ENCODE data around the gene PEX16. TPM values are rescaled to one million over a fixed set of nuclear protein-coding genes. Genes with fewer than 3 reads are reported as not detected.
"Not testable (repeated sequence)": the region's sequence is repeated elsewhere in the genome, so short reads cannot be mapped to it uniquely, and the experiment has no call there.

Gene PEX16
- total RNA-seq, 2 experiments from 2014 or later = 28.2 to 34.6 TPM

GRCh38 chr11:45909594-45910475 lies 7.8 kb downstream of the PEX16 start:
- ChIA-PET POLR2A (interaction anchor here (0.6 to 1.0 kb wide), 2 partner anchors 8 to 38 kb away, joined by 3 read pairs; partner anchors contain the start of gene PEX16), CTCF (no interaction called here)
- H3K4me3 Mint-ChIP-seq = no peak overlapping the region
- H3K27ac Mint-ChIP-seq = no peak overlapping the region
- H3K36me3 Mint-ChIP-seq = peaks cover 12% of the 10 kb centered on the region
- H3K27me3 Mint-ChIP-seq = no peaks in the 10 kb centered on the region
- intact Hi-C loops (cut with micrococcal nuclease) = no loop called here
- no peaks in the 10 kb centered on the region for H3K9me3 Mint-ChIP-seq
- peaks cover 4% of the 10 kb centered on the region for H3K4me1 Mint-ChIP-seq (ENCODE audit: low read depth)
- no peak for DNase-seq

GRCh38 chr11:45907911-45908370 lies 9.7 kb downstream of the PEX16 start:
- no peaks in the 10 kb centered on the region for H3K9me3 Mint-ChIP-seq
- intact Hi-C loops (cut with micrococcal nuclease) = no loop called here

DNA sequence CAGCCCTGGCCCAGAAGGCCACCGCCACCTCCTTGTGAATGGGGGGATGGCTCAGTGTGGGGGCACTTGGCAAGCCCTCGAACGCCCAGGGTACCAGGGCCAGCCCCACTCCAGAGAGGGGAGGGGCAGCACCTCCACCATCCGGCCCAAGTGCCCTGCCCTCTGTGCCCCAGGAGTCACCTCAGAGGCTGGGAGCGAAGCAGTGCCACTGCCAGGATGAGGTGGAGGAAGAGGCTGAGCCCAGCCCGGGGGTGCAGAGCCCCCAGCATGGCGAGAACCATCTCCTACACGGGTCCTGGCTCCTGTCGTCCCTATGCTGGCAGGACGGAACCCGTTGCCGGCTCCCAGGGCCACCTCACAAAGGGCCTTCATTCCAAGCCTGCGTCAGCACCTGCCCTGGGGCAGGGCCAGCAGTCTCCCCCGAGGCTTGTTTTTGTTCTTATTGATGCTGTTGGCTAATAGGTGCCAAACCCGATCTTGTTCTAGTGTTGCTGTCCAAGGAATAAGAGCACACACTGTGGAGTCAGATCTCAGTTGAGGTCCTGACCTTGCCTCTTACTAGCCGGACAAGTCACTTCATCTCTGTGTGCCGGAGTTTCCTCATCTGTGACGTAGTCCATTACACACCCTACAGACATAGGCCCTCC lies 10.6 kb downstream of the PEX16 start, which contains the start of gene FREY1:
TSS of gene FREY1 (minus strand) at position 307 of the 647 bp plus-strand sequence. CDS start at position 281, 26 bp downstream.
- H3K9me3 Mint-ChIP-seq = no peaks in the 10 kb centered on the region
- no peak within 1 kb of the TSS for H3K4me3 Mint-ChIP-seq
- intact Hi-C loops (cut with micrococcal nuclease) = no loop called here
- DNase-seq = no peak
- ChIA-PET POLR2A (no interaction called here), CTCF (no interaction called here)
- peaks cover 8% of the 10 kb centered on the region for H3K36me3 Mint-ChIP-seq
- no peaks in the 10 kb centered on the region for H3K27me3 Mint-ChIP-seq
- no peak within 1 kb of the TSS for H3K27ac Mint-ChIP-seq
- peaks cover 4% of the 10 kb centered on the region for H3K4me1 Mint-ChIP-seq (ENCODE audit: low read depth)

More at GRCh38 chr11:45907911-45908370, 9.7 kb downstream of the PEX16 start:
- H3K27me3 Mint-ChIP-seq = no peaks in the 10 kb centered on the region
- ChIA-PET POLR2A (no interaction called here), CTCF (no interaction called here)
- H3K27ac Mint-ChIP-seq = no peak overlapping the region
- H3K36me3 Mint-ChIP-seq = peaks cover 8% of the 10 kb centered on the region
- DNase-seq = no peak
- peaks cover 4% of the 10 kb centered on the region for H3K4me1 Mint-ChIP-seq (ENCODE audit: low read depth)
- no peak overlapping the region for H3K4me3 Mint-ChIP-seq

DNA sequence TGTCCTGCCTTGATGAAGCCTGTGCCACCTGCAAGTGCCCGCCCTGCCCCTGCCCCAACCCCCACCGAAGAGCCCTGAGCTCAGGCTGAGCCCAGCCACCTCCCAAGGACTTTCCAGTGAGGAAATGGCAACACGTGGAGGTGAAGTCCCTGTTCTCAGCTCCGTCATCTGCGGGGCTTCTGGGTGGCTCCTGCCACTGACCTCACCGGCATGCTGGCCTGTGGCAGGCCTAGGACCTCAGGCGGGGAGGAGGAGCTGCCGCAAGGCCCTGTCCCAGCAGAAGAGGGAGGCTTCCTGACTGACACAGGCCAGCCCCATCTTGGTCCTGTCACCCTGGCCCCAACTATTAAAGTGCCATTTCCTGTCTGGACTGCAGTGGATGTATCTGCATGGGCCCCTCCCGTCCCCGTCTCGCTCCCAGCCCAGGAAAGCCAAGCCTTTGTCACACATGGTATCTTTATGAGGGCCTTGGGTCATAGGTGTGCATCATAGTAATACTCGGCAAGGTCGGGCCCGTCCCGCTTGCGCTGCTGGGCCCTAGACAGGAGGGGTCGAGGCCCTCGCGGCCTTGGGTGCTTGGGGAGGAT lies 11.5 kb downstream of the PEX16 start:
- DNase-seq = peak; percentile 17
- no peaks in the 10 kb centered on the region for H3K27me3 Mint-ChIP-seq
- H3K36me3 Mint-ChIP-seq = peaks cover 1% of the 10 kb centered on the region
- intact Hi-C loops (cut with micrococcal nuclease) = no loop called here
- CTCF ChIA-PET = no interaction called here
- no peak overlapping the region for H3K4me3 Mint-ChIP-seq
- H3K27ac Mint-ChIP-seq = no peak overlapping the region
- H3K9me3 Mint-ChIP-seq = no peaks in the 10 kb centered on the region
- H3K4me1 Mint-ChIP-seq (ENCODE audit: low read depth) = peaks cover 4% of the 10 kb centered on the region
- POLR2A ChIA-PET = no interaction called here

GRCh38 chr11:45905576-45905975 lies 12.1 kb downstream of the PEX16 start:
- H3K9me3 Mint-ChIP-seq; CTCF ChIA-PET; H3K4me3 Mint-ChIP-seq; intact Hi-C loops (cut with micrococcal nuclease); H3K27ac Mint-ChIP-seq; H3K27me3 Mint-ChIP-seq; H3K4me1 Mint-ChIP-seq (ENCODE audit: low read depth); DNase-seq; POLR2A ChIA-PET; H3K36me3 Mint-ChIP-seq: not testable (repeated sequence)

DNA sequence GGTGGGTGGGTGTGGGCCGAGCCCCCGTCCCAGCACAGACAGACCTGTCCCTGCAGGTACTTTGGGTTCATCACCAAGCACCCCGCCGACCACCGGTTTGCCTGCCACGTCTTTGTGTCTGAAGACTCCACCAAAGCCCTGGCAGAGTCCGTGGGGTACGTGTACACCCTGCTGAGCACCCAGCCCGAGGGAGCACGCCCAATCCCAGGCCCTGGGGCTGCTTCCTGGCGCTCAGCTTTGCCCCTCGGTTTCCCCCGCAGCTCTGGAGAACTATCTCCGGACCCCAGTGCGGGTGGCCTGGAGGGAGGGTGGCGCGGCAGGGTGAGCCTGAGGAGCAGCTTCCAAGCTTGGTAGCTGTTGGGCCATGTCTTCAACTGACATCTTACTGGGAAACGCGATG lies 12.6 kb downstream of the PEX16 start:
- DNase-seq = no peak
- H3K36me3 Mint-ChIP-seq = no peaks in the 10 kb centered on the region
- intact Hi-C loops (cut with micrococcal nuclease) = no loop called here
- ChIA-PET CTCF (no interaction called here), POLR2A (no interaction called here)
- peaks cover 5% of the 10 kb centered on the region for H3K27me3 Mint-ChIP-seq
- peaks cover 4% of the 10 kb centered on the region for H3K4me1 Mint-ChIP-seq (ENCODE audit: low read depth)
- no peak overlapping the region for H3K27ac Mint-ChIP-seq
- no peak overlapping the region for H3K4me3 Mint-ChIP-seq
- no peaks in the 10 kb centered on the region for H3K9me3 Mint-ChIP-seq

DNA sequence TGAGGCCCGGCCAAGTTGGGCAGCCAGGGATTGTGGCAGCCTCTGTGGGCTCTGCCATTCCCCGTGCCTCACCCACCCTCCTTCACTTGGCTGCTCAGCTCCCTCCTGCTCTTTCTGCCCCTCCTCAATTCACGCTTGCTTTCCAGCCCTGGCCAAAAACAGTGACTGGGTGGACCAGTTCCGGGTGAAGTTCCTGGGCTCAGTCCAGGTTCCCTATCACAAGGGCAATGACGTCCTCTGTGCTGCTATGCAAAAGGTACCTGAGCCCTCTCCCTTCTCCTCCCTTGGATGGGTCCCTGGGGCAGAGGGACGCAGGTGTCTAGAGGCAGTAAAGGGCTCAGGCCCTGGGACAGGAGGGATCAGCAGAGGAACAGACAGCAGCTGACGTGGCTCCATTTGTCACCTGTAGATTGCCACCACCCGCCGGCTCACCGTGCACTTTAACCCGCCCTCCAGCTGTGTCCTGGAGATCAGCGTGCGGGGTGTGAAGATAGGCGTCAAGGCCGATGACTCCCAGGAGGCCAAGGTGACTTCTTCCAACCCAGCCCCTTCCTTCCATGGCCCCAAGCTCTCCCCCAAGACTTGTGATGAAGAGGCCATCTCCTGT lies 13.3 kb downstream of the PEX16 start:
- Mint-ChIP-seq H3K27ac (no peak overlapping the region), H3K9me3 (no peaks in the 10 kb centered on the region), H3K4me3 (no peak overlapping the region), H3K27me3 (peaks cover 5% of the 10 kb centered on the region), H3K36me3 (no peaks in the 10 kb centered on the region), H3K4me1 (ENCODE audit: low read depth) (peaks cover 4% of the 10 kb centered on the region)
- intact Hi-C loops (cut with micrococcal nuclease) = no loop called here
- DNase-seq = no peak
- CTCF ChIA-PET = no interaction called here
- POLR2A ChIA-PET = no interaction called here

DNA sequence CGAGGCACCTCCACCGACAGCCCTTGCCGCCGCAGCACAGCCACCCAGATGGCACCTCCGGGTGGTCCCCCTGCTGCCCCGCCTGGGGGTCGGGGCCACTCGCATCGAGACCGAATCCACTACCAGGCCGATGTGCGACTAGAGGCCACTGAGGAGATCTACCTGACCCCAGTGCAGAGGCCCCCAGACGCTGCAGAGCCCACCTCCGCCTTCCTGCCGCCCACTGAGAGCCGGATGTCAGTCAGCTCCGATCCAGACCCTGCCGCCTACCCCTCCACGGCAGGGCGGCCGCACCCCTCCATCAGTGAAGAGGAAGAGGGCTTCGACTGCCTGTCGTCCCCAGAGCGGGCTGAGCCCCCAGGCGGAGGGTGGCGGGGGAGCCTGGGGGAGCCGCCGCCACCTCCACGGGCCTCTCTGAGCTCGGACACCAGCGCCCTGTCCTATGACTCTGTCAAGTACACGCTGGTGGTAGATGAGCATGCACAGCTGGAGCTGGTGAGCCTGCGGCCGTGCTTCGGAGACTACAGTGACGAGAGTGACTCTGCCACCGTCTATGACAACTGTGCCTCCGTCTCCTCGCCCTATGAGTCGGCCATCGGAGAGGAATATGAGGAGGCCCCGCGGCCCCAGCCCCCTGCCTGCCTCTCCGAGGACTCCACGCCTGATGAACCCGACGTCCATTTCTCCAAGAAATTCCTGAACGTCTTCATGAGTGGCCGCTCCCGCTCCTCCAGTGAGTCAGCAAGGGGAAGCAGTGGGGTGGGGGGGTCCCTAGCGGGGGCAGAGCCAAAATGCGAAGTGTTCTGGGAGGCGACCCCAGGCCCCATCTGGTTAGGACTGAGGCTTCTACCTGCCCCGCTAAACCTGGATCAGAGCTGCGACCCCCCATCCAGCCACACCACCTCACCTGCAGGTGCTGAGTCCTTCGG lies 15.0 kb downstream of the PEX16 start:
- Mint-ChIP-seq H3K4me1 (ENCODE audit: low read depth) (peaks cover 4% of the 10 kb centered on the region), H3K9me3 (no peaks in the 10 kb centered on the region), H3K4me3 (no peak overlapping the region), H3K27ac (no peak overlapping the region), H3K27me3 (peaks cover 10% of the 10 kb centered on the region), H3K36me3 (no peaks in the 10 kb centered on the region)
- CTCF ChIA-PET = interaction anchor here (0.6 kb wide), 1 partner anchor 19 kb away, joined by 3 read pairs; the partner anchor contains the start of gene LARGE2
- POLR2A ChIA-PET = no interaction called here
- intact Hi-C loops (cut with micrococcal nuclease) = no loop called here
- DNase-seq = no peak

DNA sequence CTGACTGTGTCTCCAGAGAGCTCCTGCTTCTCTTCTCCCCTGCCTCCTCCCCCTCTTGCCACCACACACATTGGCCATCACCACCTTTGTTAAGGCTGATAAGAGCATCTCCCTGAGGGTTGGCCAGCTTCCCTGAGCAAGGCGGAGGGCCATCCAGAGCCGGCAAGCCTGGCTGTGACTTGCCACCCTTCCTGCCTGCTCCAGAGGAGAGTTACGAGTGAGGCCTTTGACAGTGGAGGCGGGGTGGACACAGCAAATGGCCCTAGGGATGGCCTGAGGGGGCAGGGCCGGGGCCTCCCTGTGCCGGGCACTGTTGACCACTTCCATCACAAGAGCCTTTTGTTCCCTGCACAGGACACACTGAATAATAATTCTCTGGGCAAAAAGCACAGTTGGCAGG lies 16.1 kb downstream of the PEX16 start:
- no peak overlapping the region for H3K4me3 Mint-ChIP-seq
- intact Hi-C loops (cut with micrococcal nuclease) = no loop called here
- POLR2A ChIA-PET = interaction anchor here (1.2 kb wide), 1 partner anchor 17 kb away, joined by 4 read pairs; no protein-coding TSS in a partner anchor
- no peaks in the 10 kb centered on the region for H3K9me3 Mint-ChIP-seq
- H3K4me1 Mint-ChIP-seq (ENCODE audit: low read depth) = peaks cover 4% of the 10 kb centered on the region
- no peak overlapping the region for H3K27ac Mint-ChIP-seq
- CTCF ChIA-PET = no interaction called here
- no peaks in the 10 kb centered on the region for H3K36me3 Mint-ChIP-seq
- DNase-seq = no peak
- peaks cover 11% of the 10 kb centered on the region for H3K27me3 Mint-ChIP-seq

DNA sequence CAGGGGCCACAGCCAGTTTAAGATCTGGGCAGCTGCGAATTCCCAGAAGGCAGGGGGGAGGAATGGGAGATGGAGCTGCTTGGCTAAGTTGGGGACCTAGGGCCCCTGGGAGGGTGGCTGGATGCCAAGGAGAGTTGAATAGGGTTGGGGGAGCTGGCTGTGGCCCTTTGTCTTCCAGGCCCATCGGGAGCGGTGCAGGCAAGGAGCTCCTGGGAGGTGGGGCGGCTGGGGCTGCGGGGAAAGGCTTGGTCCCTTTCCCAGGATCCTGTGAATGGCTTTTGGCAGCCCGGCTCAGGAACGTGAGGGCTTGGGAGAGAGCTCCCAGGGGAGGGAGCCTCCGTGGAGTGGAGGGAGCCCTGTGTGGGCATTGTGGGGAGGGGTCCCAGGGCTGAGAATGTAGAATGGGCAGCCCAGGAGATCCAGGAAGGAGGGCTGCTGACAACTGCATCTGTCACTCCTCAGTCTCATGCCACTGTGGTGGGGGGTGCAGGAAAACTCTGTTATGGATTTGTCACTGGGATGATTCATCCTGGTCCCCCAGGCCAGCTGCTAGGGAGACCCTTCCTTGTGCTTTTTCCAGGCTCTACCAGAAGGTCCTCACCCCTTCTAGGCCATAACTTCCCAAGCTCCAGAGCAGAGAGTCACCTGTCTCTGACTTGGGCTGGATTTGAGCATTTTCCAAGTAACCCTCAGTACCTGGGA lies 16.6 kb downstream of the PEX16 start:
- POLR2A ChIA-PET = interaction anchor here (1.2 kb wide), 1 partner anchor 17 kb away, joined by 4 read pairs; no protein-coding TSS in a partner anchor
- Mint-ChIP-seq H3K9me3 (no peaks in the 10 kb centered on the region), H3K27me3 (peaks cover 11% of the 10 kb centered on the region), H3K36me3 (no peaks in the 10 kb centered on the region), H3K27ac (no peak overlapping the region), H3K4me1 (ENCODE audit: low read depth) (no peaks in the 10 kb centered on the region), H3K4me3 (peak overlapping the region; percentile 35)
- DNase-seq = no peak
- CTCF ChIA-PET = no interaction called here
- intact Hi-C loops (cut with micrococcal nuclease) = no loop called here
